Kidney (tissue), 14 donors: Measurements from ENCODE around the gene UBXN7. TPM values are rescaled to one million over a fixed set of nuclear protein-coding genes. Genes with fewer than 3 reads are reported as not detected.

Experiments
- DNase-seq, 5 donors: peaks; one replicate each; pipeline ENCODE4 v3.0.0-alpha.2; 2013 to 2020
- FAIRE-seq: peaks from 2 replicates; lab custom pipeline; 2012; peaks lifted over from hg19 to GRCh38; lab: Jason Lieb, UNC
- H3K27ac ChIP-seq, 2 donors: one replicate each; pipeline ENCODE4 v1.7.0; 2013; ENCODE audit warnings: low read depth in 2 of 2, low read length in 2 of 2, inconsistent platforms in 1 of 2
- H3K27me3 ChIP-seq: one replicate; pipeline ENCODE4 v1.7.1; 2013; ENCODE audit warnings: low read length, inconsistent platforms; ENCODE audit not compliant: control insufficient read depth, insufficient read depth
- H3K36me3 ChIP-seq, 3 donors: one replicate each; pipeline versions ENCODE4 v1.7.0 to v1.7.1; 2013; ENCODE audit warnings: low read length in 3 of 3, control low read depth in 1 of 3, inconsistent platforms in 1 of 3; ENCODE audit not compliant: insufficient read depth in 3 of 3, control insufficient read depth in 2 of 3
- H3K4me1 ChIP-seq, 3 donors: one replicate each; pipeline versions ENCODE4 v1.7.0 to v1.7.1; 2013; ENCODE audit warnings: low read length in 3 of 3, inconsistent platforms in 1 of 3, low read depth in 1 of 3; ENCODE audit not compliant: control insufficient read depth in 2 of 3, insufficient read depth in 2 of 3
- H3K4me3 ChIP-seq, 3 donors: one replicate each; pipeline versions ENCODE4 v1.7.0 to v1.8.1; 2013; ENCODE audit warnings: low read length in 3 of 3, control low read depth in 1 of 3, inconsistent platforms in 1 of 3
- H3K9ac ChIP-seq, 3 donors: one replicate each; pipeline versions ENCODE4 v1.7.0 to v1.7.1; 2013; ENCODE audit warnings: low read length in 3 of 3, control low read depth in 1 of 3, inconsistent platforms in 1 of 3
- H3K9me3 ChIP-seq, 3 donors: one replicate each; pipeline versions ENCODE4 v1.7.0 to v1.7.1; 2013; ENCODE audit warnings: low read length in 3 of 3, control low read depth in 1 of 3, inconsistent platforms in 1 of 3; ENCODE audit not compliant: control insufficient read depth in 2 of 3, insufficient read depth in 1 of 3
- intact Hi-C: fragments of 100-400 bp; cut with DNase I; formaldehyde crosslinking; loops from one replicate; pipeline ENCODE4 v1.11.1; 2022
- polyA plus RNA-seq: library from polyadenylated mRNA; stranded (reverse); fragments of 350-450 nt; fragmentation: Illumina TruSeq; extraction: RNeasy Lipid Tissue Mini Kit (QIAGEN cat#74804); gene quantifications from one replicate; pipeline ENCODE4 v1.2.3, GENCODE V29; 2014; ENCODE audit warnings: low read depth, low replicate concordance; ENCODE audit not compliant: insufficient read depth
- total RNA-seq: library from RNA; stranded (reverse); fragmentation: NEBNext Ultra II Directional; extraction: Animal tissue kit (Norgen Biotek cat#: 25700); gene quantifications from one replicate; pipeline ENCODE4 v1.2.1, GENCODE V29; 2021
- TF ChIP-seq, protein P1 (sequence below): IDR thresholded peaks from 3 replicates; pipeline ENCODE4 v1.5.1; 2012; ENCODE audit warnings: mild to moderate bottlenecking, moderate library complexity, borderline replicate concordance; ENCODE audit not compliant: insufficient read depth; ENCODE audit errors: extremely low read depth
- donor health status: control.
- donor health status: control.
- donor health status: control.
- donor health status: control.
- donor health status: control.
- donor health status: DM: yes; HTN: yes; CAD: no.
- donor health status: Normal renal cell carcinoma (clear cell type).

The UBXN7 gene
- total and polyA plus RNA-seq, 2 donors from 2014 or later: 2.8 to 46.9 TPM

DNA sequence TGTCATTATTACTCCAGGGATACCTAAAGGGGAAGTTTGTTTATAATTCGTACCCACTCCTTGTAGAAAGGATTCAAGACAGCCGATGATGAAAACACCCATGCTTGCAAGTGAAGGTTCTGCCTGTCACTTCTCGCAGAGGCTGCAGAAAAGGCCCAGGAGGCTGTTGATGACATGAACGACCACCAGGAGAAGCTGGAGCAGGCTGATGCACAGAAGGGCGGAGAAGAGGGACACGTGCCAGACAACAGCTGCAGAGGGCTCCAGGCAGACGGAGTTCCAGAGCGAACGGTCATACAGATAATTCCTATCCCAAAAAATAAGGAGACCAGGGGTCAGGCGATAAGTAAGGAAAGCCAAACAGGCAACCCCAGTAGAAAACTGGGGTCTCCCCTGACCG lies 108.5 kb downstream of the UBXN7 start:
- no peaks in the 10 kb centered on the region for H3K4me1 ChIP-seq
- intact Hi-C loops: no loop called here
- H3K9me3 ChIP-seq: no peaks in the 10 kb centered on the region
- DNase-seq: peak in 3 of 5 donors; percentile 29 to 65 (median 35)
- H3K4me3 ChIP-seq: no peak overlapping the region
- no peak overlapping the region for H3K27ac ChIP-seq
- H3K9ac ChIP-seq: no peak overlapping the region
- FAIRE-seq: no peak
- H3K27me3 ChIP-seq: no peaks in the 10 kb centered on the region
- H3K36me3 ChIP-seq: no peaks in the 10 kb centered on the region
- TF ChIP-seq, protein P1, sequence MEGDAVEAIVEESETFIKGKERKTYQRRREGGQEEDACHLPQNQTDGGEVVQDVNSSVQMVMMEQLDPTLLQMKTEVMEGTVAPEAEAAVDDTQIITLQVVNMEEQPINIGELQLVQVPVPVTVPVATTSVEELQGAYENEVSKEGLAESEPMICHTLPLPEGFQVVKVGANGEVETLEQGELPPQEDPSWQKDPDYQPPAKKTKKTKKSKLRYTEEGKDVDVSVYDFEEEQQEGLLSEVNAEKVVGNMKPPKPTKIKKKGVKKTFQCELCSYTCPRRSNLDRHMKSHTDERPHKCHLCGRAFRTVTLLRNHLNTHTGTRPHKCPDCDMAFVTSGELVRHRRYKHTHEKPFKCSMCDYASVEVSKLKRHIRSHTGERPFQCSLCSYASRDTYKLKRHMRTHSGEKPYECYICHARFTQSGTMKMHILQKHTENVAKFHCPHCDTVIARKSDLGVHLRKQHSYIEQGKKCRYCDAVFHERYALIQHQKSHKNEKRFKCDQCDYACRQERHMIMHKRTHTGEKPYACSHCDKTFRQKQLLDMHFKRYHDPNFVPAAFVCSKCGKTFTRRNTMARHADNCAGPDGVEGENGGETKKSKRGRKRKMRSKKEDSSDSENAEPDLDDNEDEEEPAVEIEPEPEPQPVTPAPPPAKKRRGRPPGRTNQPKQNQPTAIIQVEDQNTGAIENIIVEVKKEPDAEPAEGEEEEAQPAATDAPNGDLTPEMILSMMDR: no peak

DNA sequence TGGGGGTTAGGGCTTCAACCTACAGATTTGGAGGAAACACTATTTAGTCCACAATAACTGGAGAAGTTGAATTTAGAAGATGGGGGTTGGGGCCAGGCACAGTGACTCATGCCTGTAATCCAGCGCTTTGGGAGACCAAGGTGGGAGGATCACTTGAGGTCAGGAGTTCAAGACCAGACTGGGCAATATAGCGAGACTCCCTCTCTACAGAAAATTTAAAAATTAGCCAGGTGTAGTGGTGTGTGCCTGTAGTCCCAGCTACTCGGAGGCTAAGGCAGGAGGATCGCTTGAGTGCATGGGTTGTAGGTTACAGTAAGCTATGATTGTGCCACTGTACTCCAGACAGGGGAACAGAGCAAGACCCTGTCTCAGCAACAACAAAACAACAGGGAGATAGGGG lies 109.2 kb downstream of the UBXN7 start:
- TF ChIP-seq, protein P1: no peak
- FAIRE-seq (no peak), DNase-seq (no peak)
- intact Hi-C loops: no loop called here
- Histone ChIP-seq H3K9me3 (no peaks in the 10 kb centered on the region), H3K4me3 (no peak overlapping the region), H3K36me3 (no peaks in the 10 kb centered on the region), H3K9ac (no peak overlapping the region), H3K4me1 (no peaks in the 10 kb centered on the region), H3K27me3 (no peaks in the 10 kb centered on the region), H3K27ac (no peak overlapping the region)

DNA sequence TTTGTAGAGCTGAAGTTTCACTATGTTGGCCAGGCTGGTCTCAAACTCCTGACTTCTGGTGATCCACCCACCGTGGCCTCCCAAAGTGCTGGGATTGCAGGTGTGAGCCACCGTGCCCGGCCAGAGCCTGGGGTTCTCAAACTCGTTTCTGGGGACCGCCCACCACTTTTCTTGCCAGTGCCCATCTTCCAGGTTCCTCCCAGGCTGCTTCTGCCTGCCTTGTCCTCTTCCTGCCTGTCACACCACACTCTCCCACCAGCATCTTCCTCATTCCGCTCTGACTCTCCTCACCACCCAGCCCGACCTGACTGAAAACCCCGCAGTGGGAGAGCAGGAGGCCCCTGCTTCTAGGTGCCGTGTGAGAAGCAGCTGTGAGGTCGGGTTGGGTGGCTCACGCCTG lies 111.1 kb downstream of the UBXN7 start:
- no peaks in the 10 kb centered on the region for H3K9me3 ChIP-seq
- no peak for DNase-seq
- no peaks in the 10 kb centered on the region for H3K4me1 ChIP-seq
- no peaks in the 10 kb centered on the region for H3K36me3 ChIP-seq
- H3K27me3 ChIP-seq: no peaks in the 10 kb centered on the region
- FAIRE-seq: no peak
- H3K4me3 ChIP-seq: no peak overlapping the region
- no peak overlapping the region for H3K27ac ChIP-seq
- intact Hi-C loops: no loop called here
- TF ChIP-seq, protein P1: no peak
- H3K9ac ChIP-seq: no peak overlapping the region

DNA sequence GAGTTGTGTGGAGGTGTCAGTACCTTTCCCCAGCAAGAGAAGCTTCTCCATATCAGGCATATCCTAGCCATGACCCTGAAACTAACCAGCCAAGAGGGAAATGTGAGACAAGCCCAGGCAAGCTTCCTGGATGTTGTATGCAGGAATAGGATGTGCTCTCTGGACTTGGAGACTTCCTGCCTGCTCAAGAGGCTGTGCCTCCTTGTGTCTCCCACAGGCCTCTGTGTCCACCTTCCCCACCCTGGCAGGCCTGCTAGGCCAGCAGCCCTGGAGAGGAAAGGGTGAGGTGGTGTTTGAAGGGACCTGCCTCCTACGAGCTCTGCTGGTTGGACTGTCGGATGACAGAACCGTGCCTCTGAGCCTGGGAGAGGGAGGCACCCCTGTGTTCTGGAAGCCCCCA lies 112.1 kb downstream of the UBXN7 start:
- Histone ChIP-seq H3K27ac (no peak overlapping the region), H3K9me3 (no peaks in the 10 kb centered on the region), H3K27me3 (no peaks in the 10 kb centered on the region), H3K36me3 (no peaks in the 10 kb centered on the region), H3K9ac (no peak overlapping the region), H3K4me1 (no peaks in the 10 kb centered on the region), H3K4me3 (no peak overlapping the region)
- intact Hi-C loops: no loop called here
- FAIRE-seq: no peak
- no peak for DNase-seq
- TF ChIP-seq, protein P1: no peak
